BE2C (cell line): Measurements from ENCODE around the gene RAB40C. TPM values are rescaled to one million over a fixed set of nuclear protein-coding genes. Genes with fewer than 3 reads are reported as not detected.

Experiments used
- DNase-seq: peaks from one replicate; pipeline ENCODE4 v3.0.0-alpha.2; 2020
- H3K27me3 ChIP-seq: fragments of 250-450 bp; sonication (Bioruptor Pico); 2 replicates; pipeline ENCODE4 v1.5.1; 2020; ENCODE audit warnings: mild to moderate bottlenecking
- H3K36me3 ChIP-seq: fragments of 250-450 bp; sonication (Bioruptor Pico); 2 replicates; pipeline ENCODE4 v1.5.1; 2020; ENCODE audit warnings: mild to moderate bottlenecking
- H3K4me1 ChIP-seq: fragments of 250-450 bp; sonication (Bioruptor Pico); 2 replicates; pipeline ENCODE4 v1.5.1; 2020
- H3K4me3 ChIP-seq: 2 replicates; pipeline ENCODE4 v1.5.1; 2011; ENCODE audit warnings: low read depth, low read length
- H3K9me3 ChIP-seq: fragments of 250-450 bp; sonication (Bioruptor Pico); 2 replicates; pipeline ENCODE4 v1.5.1; 2020
- CTCF ChIP-seq: IDR thresholded peaks from 2 replicates; pipeline ENCODE4 v1.5.1; 2012; ENCODE audit warnings: mild to moderate bottlenecking, low read depth, low read length
- polyA plus RNA-seq: library from polyadenylated mRNA; unstranded; fragments of >200 nt; gene quantifications from one replicate; pipeline ENCODE4 v1.2.1, GENCODE V29; 2012; ENCODE audit warnings: low read depth, missing spikeins; ENCODE audit not compliant: insufficient read length, insufficient read depth

The RAB40C gene, protein sequence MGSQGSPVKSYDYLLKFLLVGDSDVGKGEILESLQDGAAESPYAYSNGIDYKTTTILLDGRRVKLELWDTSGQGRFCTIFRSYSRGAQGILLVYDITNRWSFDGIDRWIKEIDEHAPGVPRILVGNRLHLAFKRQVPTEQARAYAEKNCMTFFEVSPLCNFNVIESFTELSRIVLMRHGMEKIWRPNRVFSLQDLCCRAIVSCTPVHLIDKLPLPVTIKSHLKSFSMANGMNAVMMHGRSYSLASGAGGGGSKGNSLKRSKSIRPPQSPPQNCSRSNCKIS
- polyA plus RNA-seq, result 21.3 TPM

DNA sequence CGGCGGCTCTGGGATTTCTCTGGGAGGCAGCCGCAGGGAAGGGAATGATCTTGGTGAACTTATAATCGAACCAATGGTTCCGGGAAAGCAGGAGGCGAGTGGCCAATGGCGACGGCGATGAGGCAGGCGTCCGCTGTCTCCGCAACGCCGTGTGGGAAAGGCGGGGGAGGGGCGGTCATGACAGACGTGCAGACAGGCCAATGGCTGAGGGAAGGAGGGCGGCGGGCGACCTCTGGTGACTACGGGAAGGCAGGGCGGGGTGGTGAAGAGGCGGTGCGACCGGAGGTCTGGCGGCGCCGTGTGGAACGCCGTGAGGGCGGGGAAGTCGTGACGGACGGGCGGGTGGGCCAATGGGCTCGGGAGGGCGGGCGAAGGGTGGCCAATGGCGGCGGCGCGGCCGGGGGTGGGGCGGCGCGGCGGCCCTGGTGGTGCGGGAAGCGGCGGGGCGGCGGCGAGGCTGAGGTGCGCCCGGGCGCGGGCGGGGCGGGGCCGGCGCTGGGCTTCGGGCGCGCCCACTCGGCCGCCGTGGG, at the start of gene RAB40C:
Gene RAB40C (plus strand): TSS at position 409 of the 530 bp plus-strand sequence. CDS start 226 bp downstream, outside the sequence.
- TF ChIP-seq CTCF, result no peak
- peaks cover 5% of the 10 kb centered on the region for H3K4me1 ChIP-seq
- H3K9me3 ChIP-seq, result no peaks in the 10 kb centered on the region
- no peaks in the 10 kb centered on the region for H3K27me3 ChIP-seq
- peak; percentile 99 for DNase-seq
- no peaks in the 10 kb centered on the region for H3K36me3 ChIP-seq
- H3K4me3 ChIP-seq, result peak within 1 kb of the TSS; percentile 89

GRCh38 chr16:540645-541340, 49.1 kb upstream of the RAB40C start:
- TF ChIP-seq CTCF, result no peak

GRCh38 chr16:543301-544164, 46.3 kb upstream of the RAB40C start:
- TF ChIP-seq CTCF, result no peak
- no peaks in the 10 kb centered on the region for H3K27me3 ChIP-seq
- peaks cover 34% of the 10 kb centered on the region for H3K36me3 ChIP-seq
- peak; percentile 70 for DNase-seq
- H3K9me3 ChIP-seq, result no peaks in the 10 kb centered on the region; the same call in 1 of the 2 replicates
- H3K4me1 ChIP-seq, result peaks cover 17% of the 10 kb centered on the region
- H3K4me3 ChIP-seq, result peak overlapping the region; percentile 24

More at GRCh38 chr16:540645-541340, 49.1 kb upstream of the RAB40C start:
- no peak overlapping the region for H3K4me3 ChIP-seq
- H3K9me3 ChIP-seq, result no peaks in the 10 kb centered on the region; the same call in 1 of the 2 replicates
- peaks cover 9% of the 10 kb centered on the region for H3K4me1 ChIP-seq
- peaks cover 42% of the 10 kb centered on the region for H3K36me3 ChIP-seq
- no peaks in the 10 kb centered on the region for H3K27me3 ChIP-seq
- DNase-seq, result no peak

DNA sequence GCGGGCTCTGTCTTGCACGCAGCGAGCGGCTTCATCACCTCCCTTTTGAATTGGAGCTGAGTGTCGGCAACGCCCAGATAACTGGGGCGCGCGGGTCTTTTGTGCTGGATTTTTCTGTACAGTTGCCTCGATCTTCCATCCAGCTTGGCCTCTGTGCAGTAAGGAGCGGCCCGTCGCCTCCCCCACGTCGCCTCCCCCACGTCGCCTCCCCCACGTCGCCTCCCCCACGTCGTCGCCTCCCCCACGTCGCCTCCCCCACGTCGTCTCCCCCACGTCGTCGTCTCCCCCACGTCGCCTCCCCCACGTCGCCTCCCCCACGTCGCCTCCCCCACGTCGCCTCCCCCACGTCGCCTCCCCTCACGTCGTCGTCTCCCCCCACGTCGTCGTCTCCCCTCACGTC, 45.3 kb upstream of the RAB40C start:
- no peaks in the 10 kb centered on the region for H3K27me3 ChIP-seq
- DNase-seq, result no peak
- no peak for TF ChIP-seq CTCF
- H3K4me3 ChIP-seq, result no peak overlapping the region
- peaks cover 35% of the 10 kb centered on the region for H3K36me3 ChIP-seq
- no peaks in the 10 kb centered on the region; the same call in 1 of the 2 replicates for H3K9me3 ChIP-seq
- peaks cover 17% of the 10 kb centered on the region for H3K4me1 ChIP-seq

DNA sequence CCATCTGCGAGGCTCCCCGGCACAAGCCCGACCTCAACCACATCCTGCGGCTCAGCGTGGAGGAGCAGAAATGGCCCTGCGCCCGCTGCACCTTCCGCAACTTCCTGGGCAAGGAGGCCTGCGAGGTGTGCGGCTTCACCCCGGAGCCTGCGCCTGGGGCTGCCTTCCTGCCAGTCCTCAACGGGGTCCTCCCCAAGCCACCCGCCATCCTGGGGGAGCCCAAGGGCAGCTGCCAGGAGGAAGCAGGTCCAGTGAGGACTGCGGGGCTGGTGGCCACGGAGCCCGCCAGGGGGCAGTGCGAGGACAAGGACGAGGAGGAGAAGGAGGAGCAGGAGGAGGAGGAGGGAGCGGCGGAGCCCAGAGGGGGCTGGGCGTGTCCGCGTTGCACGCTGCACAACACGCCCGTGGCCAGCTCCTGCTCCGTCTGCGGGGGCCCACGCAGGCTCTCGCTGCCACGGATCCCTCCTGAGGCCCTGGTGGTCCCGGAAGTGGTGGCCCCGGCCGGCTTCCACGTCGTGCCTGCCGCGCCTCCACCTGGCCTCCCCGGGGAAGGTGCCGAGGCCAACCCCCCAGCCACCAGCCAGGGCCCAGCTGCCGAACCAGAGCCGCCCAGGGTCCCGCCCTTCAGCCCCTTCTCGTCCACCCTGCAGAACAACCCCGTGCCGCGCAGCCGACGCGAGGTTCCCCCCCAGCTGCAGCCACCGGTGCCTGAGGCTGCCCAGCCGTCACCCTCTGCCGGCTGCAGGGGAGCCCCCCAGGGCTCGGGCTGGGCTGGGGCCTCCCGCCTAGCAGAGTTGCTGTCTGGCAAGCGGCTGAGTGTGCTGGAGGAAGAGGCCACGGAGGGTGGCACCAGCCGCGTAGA, 42.7 kb upstream of the RAB40C start:
- peaks cover 17% of the 10 kb centered on the region for H3K4me1 ChIP-seq
- peak; percentile 95 for DNase-seq

More for the DNA sequence above, 42.7 kb upstream of the RAB40C start:
- Histone ChIP-seq H3K4me3 (peak overlapping the region; percentile 14; the same call in 1 of the 2 replicates), H3K27me3 (no peaks in the 10 kb centered on the region), H3K9me3 (no peaks in the 10 kb centered on the region; the same call in 1 of the 2 replicates), H3K36me3 (peaks cover 40% of the 10 kb centered on the region)
- TF ChIP-seq CTCF, result peak; percentile 89
